A375 (cell line): Measurements from ENCODE around the gene CYP4V2. TPM values are rescaled to one million over a fixed set of nuclear protein-coding genes. Genes with fewer than 3 reads are reported as not detected.

ENCODE experiments used
- total RNA-seq: library from RNA; depleted of rRNA; stranded (reverse); fragments of >200 nt; shearing (Covaris generic); gene quantifications from 2 replicates; pipeline ENCODE4 v1.2.3, GENCODE V29; 2014; rRNA removed

The CYP4V2 gene
- total RNA-seq: 12.8 and 13.7 TPM in 2 replicates

DNA sequence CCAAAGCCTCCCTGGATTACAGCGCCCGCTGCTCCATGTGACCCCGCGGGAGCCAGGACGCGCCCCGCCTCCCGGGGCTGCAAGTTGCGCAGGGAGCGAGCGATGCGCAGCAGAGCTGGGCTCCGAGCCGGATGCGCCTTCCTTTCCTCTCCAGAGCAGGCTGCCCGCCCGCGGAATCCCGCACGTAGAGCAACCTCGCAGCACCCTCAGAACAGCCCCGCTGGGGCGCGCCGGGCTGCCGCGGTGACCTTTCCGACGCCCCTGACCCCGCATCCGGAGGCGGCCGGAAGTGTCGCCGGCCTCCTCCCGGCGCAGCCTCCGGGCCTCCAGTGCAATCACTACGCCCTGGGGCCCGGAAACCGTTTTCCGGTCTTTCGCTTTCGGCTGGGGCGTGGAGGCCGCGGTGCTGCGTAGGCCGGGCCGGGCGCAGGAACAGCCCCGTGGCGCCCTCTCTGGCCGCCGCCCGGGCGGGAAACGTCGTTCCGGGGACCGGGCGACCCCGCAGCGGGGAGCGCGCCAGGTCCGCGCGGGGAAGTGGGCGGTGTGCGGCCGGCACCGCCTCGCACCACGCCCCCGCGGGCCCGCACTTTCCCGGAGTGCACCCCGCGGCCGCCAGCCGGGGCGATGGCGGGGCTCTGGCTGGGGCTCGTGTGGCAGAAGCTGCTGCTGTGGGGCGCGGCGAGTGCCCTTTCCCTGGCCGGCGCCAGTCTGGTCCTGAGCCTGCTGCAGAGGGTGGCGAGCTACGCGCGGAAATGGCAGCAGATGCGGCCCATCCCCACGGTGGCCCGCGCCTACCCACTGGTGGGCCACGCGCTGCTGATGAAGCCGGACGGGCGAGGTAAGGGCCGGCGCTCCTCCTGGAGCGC lies at the start of gene CYP4V2:
CYP4V2 (plus strand) TSS at position 368 of the 866 bp plus-strand sequence; CDS start at position 625, 257 bp downstream.

DNA sequence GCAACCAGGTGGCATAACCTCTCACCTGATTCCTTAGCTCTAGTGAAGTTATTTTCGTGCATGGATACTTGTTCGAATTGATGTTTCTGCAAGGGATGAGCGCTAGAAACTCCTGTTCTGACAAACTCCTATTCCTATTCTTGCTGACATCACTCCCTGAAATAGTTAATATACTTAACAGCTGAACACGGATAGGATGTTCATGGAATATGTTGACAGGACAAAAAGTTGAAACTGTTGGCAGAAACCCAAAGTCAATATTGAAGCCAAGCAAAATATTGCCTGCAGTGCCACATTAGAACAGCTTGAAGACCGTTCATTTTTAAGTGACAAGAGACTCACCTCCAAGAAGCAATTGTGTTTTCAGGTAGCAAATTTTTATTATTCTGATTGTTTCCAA lies 35.9 kb downstream of the CYP4V2 start, which contains the start of gene KLKB1:
KLKB1 (plus strand) TSS at position 287 of the 400 bp plus-strand sequence. CDS start 689 bp downstream, outside the sequence.

Other genes with a start within 250 kb of the CYP4V2 start
- 2.0 and 2.9 TPM in 2 replicates for gene TLR3, start 122.4 kb upstream of the CYP4V2 start, total RNA-seq
- gene FAM149A, start 86.9 kb upstream of the CYP4V2 start, total RNA-seq: 0.57 and 2.6 TPM in 2 replicates
- gene KLKB1, start 35.9 kb downstream of the CYP4V2 start, total RNA-seq: not detected in 2 replicates
- not detected in 2 replicates for gene F11, start 74.6 kb downstream of the CYP4V2 start, total RNA-seq